Lung (tissue), 12 donors: ENCODE data around the gene IFI6. TPM values are rescaled to one million over a fixed set of nuclear protein-coding genes. Genes with fewer than 3 reads are reported as not detected.
A peak's percentile ranks its signal among the peaks of the same experiment; 100 is the strongest.

ENCODE experiments used
- ATAC-seq: fragments of 200-7000 bp; cut with Tn5 transposase; one replicate; pipeline ENCODE4 v1.9.1; 2020; ENCODE audit warnings: moderate number of reproducible peaks; ENCODE audit not compliant: insufficient read depth, low FRiP score
- DNase-seq, 3 donors: peaks; one replicate each; pipeline ENCODE4 v3.0.0-alpha.2; 2013 to 2017
- H3K27ac ChIP-seq, 2 donors: one replicate each; pipeline ENCODE4 v1.5.1; 2013; ENCODE audit warnings: mild to moderate bottlenecking in 2 of 2, moderate library complexity in 2 of 2, control low read depth in 1 of 2, inconsistent platforms in 1 of 2, low read depth in 1 of 2, low read length in 1 of 2
- H3K27me3 ChIP-seq, 3 donors: one replicate each; pipeline ENCODE4 v1.5.1; 2013; ENCODE audit warnings: low read length in 2 of 3; ENCODE audit not compliant: control insufficient read depth in 3 of 3, insufficient read depth in 3 of 3
- H3K36me3 ChIP-seq, 4 donors: one replicate each; pipeline ENCODE4 v1.5.1; 2013; ENCODE audit warnings: low read length in 4 of 4, mild to moderate bottlenecking in 1 of 4, moderate library complexity in 1 of 4; ENCODE audit not compliant: control insufficient read depth in 4 of 4, insufficient read depth in 4 of 4
- H3K4me1 ChIP-seq, 5 donors: one replicate each; pipeline ENCODE4 v1.5.1; 2013; ENCODE audit warnings: low read length in 5 of 5, mild to moderate bottlenecking in 2 of 5, moderate library complexity in 1 of 5; ENCODE audit not compliant: control insufficient read depth in 5 of 5, insufficient read depth in 5 of 5
- H3K4me3 ChIP-seq: one replicate; pipeline ENCODE4 v1.5.1; 2013; ENCODE audit warnings: mild to moderate bottlenecking, control low read depth, moderate library complexity
- H3K9ac ChIP-seq, 2 donors: one replicate each; pipeline ENCODE4 v1.5.1; 2013; ENCODE audit warnings: low read length in 2 of 2, control low read depth in 1 of 2; ENCODE audit not compliant: insufficient read depth in 1 of 2
- H3K9me3 ChIP-seq, 4 donors: one replicate each; pipeline ENCODE4 v1.5.1; 2013; ENCODE audit warnings: low read length in 3 of 4, mild to moderate bottlenecking in 1 of 4, moderate library complexity in 1 of 4; ENCODE audit not compliant: control insufficient read depth in 4 of 4, insufficient read depth in 3 of 4
- WGBS, 2 donors: extraction: QIAGEN DNeasy Blood & Tissue Kit; methylation state at CpG; one replicate each; pipeline ENCODE4 v1.1.7; 2013; 5-methylcytosine and 5-hydroxymethylcytosine counted together
- polyA plus RNA-seq, 2 donors: library from polyadenylated mRNA; stranded (reverse); fragments of 200-250 nt; gene quantifications; one replicate each; pipeline ENCODE4 v1.2.1, GENCODE V29; 2013
- total RNA-seq, 2 donors: library from RNA; depleted of rRNA in 1 of 2; stranded (reverse); fragments of >200 nt in 1 of 2; gene quantifications; one replicate each; pipeline ENCODE4 v1.2.1, GENCODE V29; 2014 to 2021
- TF ChIP-seq, protein P1 (sequence below): IDR thresholded peaks from 2 replicates; pipeline ENCODE4 v1.5.1; 2012; ENCODE audit warnings: mild to moderate bottlenecking; ENCODE audit errors: control extremely low read depth, extremely low read depth
- donor health status: control.
- donor health status: control.
- donor health status: Bipolar disorder and iron deficiency.
- donor health status: healthy.
- donor health status: DM: yes; HTN: yes; CAD: no.

The IFI6 gene
- total and polyA plus RNA-seq, 4 donors: 36.0 to 383 (median 120) TPM

DNA sequence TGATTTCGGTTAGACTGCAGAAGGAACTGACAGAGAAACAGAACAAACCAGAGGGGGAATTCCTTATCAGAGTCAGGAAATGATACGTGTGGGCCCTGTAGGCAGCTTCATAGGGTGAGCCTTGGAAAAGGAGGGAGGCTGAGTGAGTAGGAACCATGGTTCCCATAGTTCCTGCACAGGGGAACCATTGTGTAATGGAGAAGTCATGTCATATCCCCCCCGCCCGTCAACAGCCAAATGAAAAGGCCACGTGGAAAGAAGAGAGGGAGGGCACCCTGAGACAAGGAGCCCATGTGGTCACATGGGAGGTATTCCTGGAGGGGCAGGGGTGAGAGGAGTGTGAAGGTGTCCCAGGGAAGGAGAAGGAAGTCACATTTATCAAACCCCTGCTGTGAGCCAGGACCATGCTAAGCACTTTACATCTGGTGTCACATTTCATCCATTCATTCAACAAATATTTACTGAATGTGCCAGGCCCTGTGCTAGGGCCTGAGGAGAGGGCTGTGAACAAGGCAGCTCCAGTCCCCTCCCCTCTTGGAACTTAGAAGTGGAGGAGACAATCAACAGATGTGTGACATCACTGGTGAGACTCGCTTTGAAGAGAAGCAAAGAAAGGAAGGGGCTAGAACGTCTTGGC, 21.3 kb downstream of the IFI6 start:
- ATAC-seq (peak; percentile 59), DNase-seq (peak; percentile 63 to 91 (median 84))
- Histone ChIP-seq H3K27ac (peak overlapping the region; percentile 15 to 84), H3K9ac (peak overlapping the region in 1 of 2 donors; percentile 5), H3K36me3 (no peaks in the 10 kb centered on the region), H3K9me3 (no peaks in the 10 kb centered on the region), H3K27me3 (no peaks in the 10 kb centered on the region), H3K4me3 (no peak overlapping the region), H3K4me1 (peaks cover 4 to 14% (median 10%) of the 10 kb centered on the region in 5 donors)
- 22 to 33% methylated on average over 7 of the region's 7 CpGs for WGBS, 2 donors
- TF ChIP-seq, protein P1, sequence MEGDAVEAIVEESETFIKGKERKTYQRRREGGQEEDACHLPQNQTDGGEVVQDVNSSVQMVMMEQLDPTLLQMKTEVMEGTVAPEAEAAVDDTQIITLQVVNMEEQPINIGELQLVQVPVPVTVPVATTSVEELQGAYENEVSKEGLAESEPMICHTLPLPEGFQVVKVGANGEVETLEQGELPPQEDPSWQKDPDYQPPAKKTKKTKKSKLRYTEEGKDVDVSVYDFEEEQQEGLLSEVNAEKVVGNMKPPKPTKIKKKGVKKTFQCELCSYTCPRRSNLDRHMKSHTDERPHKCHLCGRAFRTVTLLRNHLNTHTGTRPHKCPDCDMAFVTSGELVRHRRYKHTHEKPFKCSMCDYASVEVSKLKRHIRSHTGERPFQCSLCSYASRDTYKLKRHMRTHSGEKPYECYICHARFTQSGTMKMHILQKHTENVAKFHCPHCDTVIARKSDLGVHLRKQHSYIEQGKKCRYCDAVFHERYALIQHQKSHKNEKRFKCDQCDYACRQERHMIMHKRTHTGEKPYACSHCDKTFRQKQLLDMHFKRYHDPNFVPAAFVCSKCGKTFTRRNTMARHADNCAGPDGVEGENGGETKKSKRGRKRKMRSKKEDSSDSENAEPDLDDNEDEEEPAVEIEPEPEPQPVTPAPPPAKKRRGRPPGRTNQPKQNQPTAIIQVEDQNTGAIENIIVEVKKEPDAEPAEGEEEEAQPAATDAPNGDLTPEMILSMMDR: no peak

DNA sequence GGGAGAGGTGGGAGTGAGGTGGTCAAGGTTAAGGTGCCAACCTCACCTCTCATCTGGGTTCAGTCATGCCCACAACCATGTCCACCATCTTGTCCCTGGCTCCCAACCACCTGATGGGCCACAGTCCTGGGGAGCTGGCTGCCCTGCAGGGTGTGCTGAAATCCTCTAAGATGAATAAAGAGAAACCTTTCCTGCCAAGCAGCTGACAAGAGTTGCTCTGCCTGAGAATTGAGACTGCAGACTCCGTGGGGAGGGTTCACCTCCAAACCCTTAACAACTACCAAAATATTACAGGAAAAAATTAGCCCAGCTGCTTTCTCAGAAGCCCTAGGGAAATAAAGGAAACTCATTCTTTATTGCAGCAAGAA, 21.8 kb downstream of the IFI6 start:
- TF ChIP-seq, protein P1: no peak
- Histone ChIP-seq H3K27ac (peak overlapping the region in 1 of 2 donors; percentile 84), H3K9ac (no peak overlapping the region), H3K27me3 (no peaks in the 10 kb centered on the region), H3K36me3 (no peaks in the 10 kb centered on the region), H3K4me1 (peaks cover 3 to 14% (median 9%) of the 10 kb centered on the region in 5 donors), H3K4me3 (no peak overlapping the region), H3K9me3 (no peaks in the 10 kb centered on the region)
- no peak for ATAC-seq
- WGBS, 2 donors: 46 to 56% methylated on average over 1 of the region's 1 CpG
- DNase-seq: no peak

DNA sequence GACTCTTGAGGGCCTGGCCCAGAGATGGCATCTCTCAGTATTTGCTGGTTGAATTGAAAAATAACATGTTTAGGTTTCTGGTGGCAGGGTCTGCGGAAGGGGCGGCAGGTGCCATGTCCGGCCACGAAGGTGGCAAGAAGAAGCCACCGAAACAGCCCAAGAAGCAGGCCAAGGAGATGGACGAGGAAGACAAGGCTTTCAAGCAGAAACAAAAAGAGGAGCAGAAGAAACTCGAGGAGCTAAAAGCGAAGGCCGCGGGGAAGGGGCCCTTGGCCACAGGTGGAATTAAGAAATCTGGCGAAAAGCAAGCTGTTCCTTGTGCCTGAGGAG, 22.7 kb downstream of the IFI6 start:
- H3K36me3 ChIP-seq: no peaks in the 10 kb centered on the region
- ATAC-seq: no peak
- peaks cover 2 to 14% (median 7%) of the 10 kb centered on the region in 5 donors for H3K4me1 ChIP-seq
- no peak overlapping the region for H3K9ac ChIP-seq
- WGBS, 2 donors: 74 to 90% methylated on average over 11 of the region's 11 CpGs
- H3K4me3 ChIP-seq: no peak overlapping the region
- DNase-seq: no peak
- no peaks in the 10 kb centered on the region for H3K27me3 ChIP-seq
- no peaks in the 10 kb centered on the region for H3K9me3 ChIP-seq
- TF ChIP-seq, protein P1: no peak
- peak overlapping the region in 1 of 2 donors; percentile 54 for H3K27ac ChIP-seq
